Stimulated activated CD4-positive, alpha-beta T cell treated with anti-CD3 and anti-CD28 coated beads, Interleukin-12 subunit alpha, Interleukin-12 subunit beta, amount 100 ng/mL, for 48 hours (primary cell): ENCODE results near the gene ERC1.
"Not testable (repeated sequence)": the region's sequence is repeated elsewhere in the genome, so short reads cannot be mapped to it uniquely, and the experiment has no call there.

Experiments used
- DNase-seq, 3 donors: peaks; one replicate each; pipeline ENCODE4 v3.0.0-alpha.2; 2020; ENCODE audit warnings: low read depth in 2 of 3, low spot score in 1 of 3

Gene ERC1

DNA sequence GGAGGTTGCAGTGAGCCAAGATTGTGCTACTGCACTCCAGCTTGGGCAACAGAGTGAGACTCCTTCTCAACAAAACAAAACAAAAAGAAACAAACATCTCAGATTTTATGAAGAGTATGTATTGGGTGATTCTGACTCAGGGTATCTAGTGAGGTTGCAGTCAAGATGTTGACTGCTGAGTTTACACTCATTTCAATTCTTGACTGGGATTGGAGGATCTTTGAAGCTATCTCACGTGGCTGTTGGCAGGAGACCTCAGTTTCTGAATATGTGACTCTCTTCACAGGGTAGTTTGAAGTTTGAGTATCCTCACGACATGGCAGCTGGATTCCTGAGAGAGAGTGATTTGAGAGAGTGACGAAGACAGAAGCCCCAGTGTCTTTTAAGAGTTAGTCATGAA is 29.4 kb downstream of the ERC1 start:
- DNase-seq = no peak

DNA sequence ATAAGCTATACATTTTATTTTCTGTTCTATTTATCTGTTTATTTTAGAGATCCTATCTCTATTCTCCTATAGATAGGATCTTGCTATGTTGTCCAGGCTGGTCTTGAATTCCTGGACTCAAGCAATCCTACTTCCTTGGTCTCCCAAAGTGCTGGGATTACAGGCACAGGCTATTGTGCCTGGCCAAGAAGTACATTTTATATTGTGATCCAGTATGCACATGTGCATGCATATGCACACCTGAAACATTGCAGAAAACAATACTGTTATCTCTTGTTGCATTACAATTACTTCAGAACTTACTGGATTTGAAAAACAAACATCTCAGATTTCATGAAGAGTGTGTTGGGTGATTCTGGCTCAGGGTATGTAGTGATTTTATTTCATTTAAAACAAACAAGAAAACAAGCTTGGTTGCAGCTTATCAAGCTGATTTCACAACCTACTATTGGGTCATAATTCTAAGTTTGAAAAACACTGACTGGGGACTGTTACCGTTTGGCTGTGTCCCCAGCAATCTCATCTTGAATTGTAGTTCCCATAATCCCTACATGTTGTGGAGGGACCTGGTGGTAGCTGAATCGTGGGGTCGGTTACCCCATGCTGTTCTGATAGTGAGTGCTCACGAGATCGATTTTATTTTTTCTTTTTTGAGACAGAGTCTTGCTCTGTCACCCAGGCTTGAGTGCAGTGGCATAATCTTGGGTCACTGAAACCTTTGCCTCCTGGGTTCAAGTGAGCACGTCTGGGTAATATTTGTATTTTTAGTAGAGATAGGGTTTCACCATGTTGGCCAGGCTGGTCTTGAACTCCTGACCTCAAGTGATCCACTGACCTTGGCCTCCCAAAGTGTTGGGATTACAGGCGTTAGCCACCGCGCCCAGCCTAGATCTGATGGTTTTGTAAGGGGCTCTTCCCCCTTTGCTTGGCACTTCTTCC is 31.3 kb downstream of the ERC1 start:
- no peak for DNase-seq

DNA sequence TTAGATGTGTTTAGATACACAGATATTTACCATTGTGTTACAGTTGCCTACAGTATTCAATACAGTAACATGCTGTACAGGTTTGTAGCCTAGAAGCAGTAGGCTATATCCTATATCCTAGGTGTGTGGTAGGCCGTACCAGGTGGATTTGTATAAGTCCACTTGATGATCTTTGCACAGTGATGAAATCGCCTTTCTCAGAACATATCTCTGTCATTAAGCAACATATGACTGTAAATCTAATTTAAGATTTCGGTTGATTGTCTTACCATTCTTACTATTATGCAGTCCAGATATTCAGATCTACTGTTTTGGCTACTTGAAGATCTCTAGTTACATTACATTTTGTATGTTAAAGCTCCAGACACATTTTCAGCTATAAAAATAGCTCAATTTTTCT is 39.8 kb downstream of the ERC1 start:
- DNase-seq = no peak

DNA sequence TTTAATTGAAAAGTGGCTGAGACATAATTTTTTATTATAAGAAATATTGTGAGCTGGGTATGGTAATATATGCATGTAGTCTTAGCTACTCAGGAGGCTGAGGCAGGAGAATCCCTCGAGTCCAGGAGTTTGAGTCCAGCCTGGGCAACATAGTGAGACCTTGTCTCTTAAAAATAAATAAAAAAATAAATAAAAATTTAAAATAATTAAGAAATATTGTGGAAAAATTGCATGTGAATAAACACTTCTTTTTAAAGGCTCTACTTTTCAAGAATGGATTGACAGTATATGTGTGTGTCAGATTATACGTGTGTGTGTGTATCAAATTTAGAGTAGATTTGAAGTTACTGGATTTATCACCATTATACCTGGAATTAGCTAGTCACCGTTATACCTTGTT is 43.2 kb downstream of the ERC1 start:
- DNase-seq = no peak

DNA sequence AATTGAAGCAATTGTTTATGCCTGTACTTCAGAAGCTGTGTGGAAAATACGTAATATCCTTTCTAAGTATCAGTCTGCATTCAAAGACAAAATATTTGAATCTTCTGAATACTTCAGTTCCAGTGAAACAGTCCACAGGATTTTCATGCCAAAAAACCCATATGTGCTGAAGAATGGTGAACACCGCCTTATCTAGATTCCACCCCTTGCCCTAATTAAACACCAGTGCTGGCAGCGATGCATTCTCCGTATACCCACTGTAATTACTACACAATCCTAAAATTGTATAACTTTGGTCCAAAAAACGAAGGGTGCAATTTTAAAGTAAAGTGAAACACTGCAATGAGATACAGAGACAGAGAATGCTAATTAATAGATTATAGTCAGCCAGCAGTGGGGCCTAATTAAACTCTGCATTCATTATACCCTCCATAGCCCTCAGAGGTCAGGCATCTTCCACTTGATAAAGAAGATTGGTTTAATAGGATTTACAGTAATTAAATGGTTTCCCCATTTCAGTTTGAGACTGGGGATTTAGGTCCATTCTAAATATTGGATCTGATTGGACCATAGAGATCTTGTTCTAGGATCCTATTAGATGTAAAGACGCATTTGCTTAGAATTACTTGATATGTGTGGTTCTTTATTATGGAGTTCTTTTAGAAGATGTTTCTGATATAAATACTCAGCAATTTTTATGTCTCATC is 43.9 kb downstream of the ERC1 start:
- no peak for DNase-seq

DNA sequence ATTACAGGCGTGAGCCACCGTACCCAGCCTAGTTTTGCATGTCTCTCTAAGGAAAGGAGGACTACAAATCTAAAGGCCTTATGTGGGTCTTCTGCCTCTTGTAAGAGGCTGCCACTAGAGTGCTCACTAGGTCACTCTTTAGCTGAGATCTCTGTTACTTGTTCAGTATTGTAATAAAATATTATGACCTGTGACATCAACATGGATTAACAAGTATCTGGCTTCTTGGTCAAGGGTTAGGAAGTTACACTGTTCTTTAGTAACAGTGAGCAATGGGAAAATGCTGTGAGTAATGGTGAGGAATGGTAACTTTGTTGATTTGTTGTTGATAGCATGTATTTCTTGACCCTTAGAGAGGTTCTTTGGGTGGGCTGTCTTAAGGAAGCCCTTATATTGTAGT is 50.5 kb downstream of the ERC1 start:
- no peak for DNase-seq

DNA sequence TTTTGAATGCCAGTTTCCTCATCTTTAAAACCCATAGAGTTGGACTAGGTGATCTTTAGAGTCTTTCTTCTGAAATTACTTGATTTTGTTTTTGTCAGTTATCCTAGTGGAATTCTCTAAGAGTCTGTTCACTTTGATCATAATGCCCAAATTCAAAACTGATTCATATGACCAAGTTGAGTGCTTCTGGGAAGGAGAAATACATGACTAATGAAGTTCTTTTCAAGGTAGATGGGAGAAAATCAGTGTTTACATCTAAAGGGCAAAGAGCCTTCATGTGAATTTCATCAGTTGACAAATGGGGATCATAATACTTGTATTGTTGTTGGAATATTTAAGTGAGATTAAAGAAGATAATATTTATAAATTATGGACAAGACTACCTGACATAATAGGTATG is 53.2 kb downstream of the ERC1 start:
- no peak for DNase-seq

DNA sequence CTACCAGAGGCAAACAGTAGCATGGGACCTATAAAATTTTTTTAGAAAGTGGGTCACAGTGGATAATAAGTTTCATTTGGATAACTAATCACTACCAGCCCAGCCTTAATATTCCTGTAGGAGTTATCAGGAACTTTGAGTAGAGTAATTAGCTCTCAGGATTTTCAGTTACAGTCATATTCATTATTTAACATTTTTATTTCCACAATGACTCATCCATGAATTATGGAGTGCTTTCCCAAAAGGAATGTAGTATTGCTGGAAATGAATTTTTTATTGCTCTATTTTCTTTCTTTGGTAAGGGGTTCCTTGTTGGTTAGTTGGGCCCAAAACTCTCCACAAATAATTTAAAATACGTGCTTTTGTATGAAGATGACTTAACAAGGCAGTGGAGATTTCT is 53.7 kb downstream of the ERC1 start:
- no peak for DNase-seq

DNA sequence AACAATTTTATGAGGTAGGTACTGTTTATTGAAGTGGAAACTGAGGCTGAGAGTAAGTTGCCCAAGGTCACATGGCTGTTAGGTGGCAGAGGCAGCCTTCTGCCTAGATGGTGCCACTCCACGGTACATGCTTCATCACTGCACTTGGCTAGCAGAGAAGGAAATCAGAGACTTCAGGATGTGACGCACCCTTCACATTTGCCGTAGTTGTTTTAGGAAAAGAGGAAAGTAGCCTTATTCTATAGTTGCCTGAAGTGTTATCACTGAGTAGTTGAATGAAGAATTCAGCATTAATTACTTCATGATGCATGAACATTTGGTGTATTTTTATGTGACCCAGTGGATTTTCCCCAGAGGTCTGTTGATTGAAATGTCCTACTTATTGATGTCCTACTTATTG is 55.7 kb downstream of the ERC1 start:
- no peak for DNase-seq

DNA sequence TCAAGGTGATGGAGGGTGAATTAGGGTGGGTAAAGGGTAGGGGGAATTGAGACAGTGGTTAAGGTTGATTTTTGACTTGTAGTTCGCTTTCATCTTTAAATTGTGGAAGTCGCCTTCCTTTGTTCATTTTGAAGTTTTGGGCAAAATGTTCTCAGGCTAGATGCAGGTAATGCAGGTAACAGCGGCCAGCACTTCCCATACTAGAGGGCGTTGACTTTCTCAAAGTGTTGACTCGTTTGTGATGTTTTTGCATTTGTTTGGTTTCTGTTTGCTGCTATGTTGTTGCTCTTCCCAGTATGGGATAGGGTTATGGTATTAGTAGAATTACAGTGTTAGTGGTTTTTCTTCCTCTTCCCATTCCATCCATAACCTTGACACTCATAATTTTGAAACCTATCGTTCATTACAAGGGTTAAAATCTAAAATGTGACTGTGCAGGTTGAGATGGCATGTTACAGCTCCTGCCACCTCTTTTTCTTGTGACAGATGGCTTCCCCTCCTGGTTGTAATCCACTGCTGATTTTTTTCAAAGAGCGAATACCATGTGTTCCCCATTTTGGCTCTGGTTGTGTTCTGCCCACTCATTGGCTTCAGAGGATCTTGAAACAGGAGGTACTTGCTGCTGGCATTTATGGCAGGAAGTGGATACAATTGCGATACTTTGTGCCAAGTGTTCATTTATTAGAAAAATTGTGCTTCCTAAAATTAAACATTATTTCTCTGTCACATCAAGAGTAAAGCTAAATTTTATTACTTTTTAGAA is 57.1 kb downstream of the ERC1 start:
- DNase-seq = no peak

DNA sequence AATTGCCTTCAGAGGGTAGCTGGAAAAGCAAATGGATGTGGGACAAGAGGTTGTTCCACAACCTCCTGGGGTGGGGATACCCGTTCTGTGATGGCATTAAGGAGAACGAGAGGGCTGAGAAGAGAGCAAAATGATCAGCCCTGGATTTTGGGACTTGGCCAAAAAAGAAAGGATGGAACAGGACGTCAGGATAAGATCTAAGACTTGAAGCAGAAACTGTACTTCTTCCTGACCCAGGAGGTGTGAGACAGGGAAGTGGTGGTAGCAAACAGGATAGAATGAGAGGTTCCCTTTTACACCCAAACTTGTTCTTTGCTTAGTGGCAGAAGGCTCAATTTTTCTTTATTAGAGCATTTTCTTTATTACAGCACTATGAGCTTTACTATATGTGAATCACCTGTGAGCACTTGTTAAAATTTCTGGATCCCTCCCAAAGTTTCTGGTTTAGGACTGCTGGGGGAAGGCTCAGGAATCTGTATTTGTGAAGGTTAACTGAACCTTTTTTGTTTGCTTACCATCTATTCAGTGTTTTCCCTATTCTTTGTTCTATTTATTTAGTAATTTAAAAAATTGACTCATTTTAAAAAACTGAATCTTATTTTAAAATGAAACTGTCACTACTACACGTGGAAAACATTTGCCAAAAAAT is 59.2 kb downstream of the ERC1 start:
- DNase-seq = no peak

DNA sequence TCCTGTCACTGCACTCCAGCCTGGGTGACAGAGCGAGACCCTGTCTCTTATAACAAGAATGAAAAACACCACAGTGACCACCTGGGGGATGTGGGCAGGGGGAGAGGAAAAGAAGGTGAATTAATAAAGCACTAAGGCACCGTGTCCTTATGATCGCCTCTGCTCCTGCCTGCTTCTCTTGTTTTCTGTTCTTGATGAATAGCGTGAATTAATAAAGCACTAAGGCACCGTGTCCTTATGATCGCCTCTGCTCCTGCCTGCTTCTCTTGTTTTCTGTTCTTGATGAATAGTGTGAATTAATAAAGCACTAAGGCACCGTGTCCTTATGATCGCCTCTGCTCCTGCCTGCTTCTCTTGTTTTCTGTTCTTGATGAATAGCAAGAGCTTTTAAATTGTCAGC is 60.6 kb downstream of the ERC1 start:
- DNase-seq = not testable (repeated sequence)

DNA sequence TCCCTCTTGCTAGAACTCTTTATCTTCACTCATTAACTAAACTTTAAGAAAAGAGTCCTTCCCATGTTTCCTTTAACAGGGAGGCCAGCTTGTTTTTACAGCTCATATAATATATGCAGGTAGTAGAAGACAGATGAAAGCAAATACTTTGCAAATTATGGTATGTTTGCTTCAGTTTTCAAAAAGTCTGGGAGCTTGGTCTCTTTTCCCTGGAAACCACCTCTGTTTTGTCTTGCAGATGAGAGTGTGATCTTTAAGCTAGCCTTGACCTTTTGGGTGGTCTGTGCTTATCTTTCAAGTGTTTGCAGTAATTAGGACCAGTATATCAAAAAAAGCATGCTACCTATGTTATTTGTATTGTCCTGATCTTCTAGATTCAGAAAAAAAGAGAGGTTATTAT is 62.7 kb downstream of the ERC1 start:
- DNase-seq = no peak

DNA sequence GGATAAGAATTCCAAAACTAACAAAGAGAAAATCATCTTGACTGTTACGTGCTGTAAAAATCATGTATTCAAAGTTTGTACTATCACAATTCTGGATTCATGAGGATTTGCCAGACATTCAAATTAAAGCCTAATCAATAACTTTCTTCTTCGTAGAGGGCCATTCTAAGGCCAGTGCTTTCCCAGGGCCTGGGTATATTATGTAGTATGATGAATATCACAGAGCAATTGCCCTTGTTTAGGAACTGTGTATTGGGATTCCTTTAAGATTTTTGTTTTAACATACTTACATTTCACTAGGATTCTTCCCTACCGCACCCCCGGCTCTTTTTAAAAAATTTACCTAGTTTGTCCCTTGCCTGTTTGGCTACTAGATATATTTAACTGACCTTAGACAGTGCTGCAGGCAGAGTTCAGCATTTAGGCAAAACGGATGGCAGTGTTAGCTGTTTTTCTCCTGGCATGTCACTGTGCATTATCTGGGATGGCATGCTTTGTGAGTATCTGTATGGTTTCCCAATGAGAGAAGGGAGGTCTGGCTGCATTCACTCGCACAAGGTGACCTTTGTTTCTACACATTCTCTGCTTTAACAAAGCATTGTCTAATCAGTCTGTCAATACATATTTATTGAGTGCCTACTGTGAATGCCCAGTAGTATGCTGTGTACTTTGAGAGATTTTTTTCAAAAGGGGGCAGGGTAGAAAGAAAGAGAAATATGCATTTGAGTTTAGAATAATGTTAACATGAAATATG is 63.3 kb downstream of the ERC1 start:
- no peak for DNase-seq

DNA sequence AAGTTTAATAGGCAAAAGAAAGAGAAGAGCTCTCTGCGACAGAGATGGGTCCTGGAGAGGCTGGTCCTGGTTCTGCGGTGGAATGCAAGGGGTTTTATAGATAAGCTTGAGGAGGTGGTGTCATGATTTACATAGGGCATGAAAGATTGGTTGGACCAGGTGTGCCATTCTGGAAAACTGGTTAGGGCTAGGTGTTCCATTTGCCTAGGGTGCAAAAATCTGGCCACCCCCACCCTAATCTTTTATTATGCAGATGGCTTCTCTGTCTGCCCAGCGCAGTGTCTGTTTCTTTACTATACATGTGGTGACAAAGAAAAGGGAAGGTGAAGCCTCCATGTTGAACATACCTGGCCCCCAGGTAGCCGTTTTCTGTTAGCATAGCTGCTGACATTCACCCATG is 65.4 kb downstream of the ERC1 start:
- no peak for DNase-seq

DNA sequence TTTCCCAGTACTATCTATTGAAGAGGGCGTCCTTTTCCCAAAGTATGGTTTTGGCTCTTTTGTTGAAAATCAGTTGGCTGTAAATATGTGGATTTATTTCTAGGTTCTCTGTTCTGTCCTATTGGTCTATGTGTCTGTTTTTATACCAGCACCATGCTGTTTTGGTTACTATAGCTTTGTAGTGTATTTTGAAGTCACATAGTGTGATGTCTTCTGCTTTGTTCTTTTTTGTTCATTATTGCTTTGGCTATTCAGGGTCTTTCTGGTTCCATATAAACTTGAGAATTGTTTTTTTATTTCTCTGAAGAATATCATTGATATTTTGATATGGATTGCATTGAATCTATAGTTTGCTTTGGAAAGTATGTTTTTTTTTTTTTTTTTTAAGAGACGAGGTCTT is 67.4 kb downstream of the ERC1 start:
- DNase-seq = no peak

DNA sequence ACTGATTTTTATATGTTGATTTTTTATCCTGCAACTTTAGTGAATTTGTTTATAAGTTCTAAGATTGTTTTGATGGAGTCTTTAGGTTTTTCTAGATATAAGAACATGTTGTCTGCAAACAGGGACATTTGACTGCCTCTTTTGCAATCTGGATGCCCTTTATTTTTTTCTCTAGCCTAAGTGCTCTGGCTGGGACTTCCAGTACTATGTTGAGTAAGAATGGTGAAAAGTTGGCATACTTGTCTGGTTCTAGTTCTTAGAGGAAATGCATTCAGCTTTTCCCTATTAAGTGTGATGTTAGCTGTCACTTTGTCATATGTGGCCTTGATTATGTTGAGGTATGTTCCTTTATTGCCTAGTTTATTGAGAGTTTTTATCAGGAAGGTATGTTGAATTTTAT is 68.1 kb downstream of the ERC1 start:
- DNase-seq = no peak

DNA sequence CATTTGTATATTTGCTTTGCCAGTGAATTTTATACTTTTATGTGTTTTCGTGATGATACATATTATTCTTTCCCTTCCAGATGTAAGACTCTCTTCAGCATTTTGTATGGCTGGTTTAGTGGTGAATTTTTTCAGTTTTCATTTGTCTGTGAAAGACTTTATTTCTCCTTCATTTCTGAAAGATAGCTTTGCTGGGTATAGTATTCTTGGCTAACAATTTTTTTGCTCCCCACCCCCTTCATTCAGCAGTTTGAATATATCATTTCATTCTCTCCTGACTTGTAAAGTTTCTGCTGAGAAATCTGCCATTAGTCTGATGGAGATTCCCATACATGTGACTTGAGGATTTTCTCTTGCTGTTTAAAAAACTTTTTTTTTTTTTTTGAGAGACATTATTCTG is 72.8 kb downstream of the ERC1 start:
- no peak for DNase-seq

DNA sequence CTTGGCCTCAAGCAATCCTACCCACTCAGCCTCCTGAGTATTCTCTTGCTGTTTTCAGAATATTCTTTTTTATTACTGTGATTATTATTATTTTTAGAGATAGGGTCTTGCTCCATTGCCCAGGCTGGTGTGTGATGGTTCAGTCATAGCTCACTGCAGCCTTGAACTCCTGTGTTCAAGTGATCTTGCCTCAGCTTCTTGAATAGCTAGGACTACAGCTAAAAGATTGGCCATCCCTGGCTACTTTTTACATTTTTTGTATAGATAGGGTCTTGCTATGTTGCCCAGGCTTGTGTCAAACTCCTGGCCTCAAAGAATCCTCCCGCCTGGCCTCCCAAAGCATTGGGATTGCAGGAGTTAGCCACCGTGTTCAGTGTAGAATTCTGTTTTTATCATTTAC is 73.3 kb downstream of the ERC1 start:
- no peak for DNase-seq

DNA sequence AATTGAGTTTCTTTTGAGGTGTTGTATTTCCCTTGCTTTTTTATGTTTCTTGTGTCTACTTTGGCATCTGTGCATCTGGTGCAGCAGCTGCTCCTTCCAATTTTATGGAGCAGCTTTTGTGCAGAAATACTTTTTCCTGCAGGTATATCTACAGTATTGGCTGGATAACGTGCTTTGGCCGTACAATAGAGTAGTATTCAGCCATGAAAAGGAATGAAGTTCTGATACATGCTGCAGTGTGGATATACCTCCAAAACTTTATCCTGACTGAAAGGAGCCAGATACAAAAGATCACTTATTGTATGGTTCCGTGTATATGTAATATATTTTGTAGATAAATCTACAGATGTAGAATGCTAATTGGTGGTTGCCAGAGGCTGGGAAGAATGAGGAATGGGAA is 74.6 kb downstream of the ERC1 start:
- no peak for DNase-seq

DNA sequence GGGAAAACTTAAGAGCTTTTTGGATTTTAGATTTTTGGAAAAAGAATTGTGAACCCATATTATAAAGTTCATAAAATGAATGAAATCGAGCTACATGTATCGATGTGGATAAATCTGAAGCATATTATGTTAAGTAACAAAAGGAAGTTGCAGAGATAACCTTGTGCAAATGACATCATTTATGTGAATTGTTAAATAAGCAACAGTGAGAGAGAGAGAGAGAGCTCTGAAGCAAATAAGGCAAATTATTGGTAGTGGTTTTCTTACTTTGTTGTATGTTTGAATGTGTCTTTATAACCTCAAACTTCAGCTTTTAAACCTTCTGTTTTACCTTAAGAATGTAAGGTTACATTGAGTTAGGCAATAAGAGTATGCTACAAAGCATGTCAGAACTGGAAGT is 78.8 kb downstream of the ERC1 start:
- DNase-seq = no peak
